ENCODE measurements around the gene AMPD2. TPM values are rescaled to one million over a fixed set of nuclear protein-coding genes. Genes with fewer than 3 reads are reported as not detected.

AMPD2 gene
- total and polyA plus RNA-seq, 9 of the 15 experiments (the other 6 are each of a cell fraction or from before 2014, with no cell fraction given), result 2.0 to 77.7 (median 28.2) TPM

DNA sequence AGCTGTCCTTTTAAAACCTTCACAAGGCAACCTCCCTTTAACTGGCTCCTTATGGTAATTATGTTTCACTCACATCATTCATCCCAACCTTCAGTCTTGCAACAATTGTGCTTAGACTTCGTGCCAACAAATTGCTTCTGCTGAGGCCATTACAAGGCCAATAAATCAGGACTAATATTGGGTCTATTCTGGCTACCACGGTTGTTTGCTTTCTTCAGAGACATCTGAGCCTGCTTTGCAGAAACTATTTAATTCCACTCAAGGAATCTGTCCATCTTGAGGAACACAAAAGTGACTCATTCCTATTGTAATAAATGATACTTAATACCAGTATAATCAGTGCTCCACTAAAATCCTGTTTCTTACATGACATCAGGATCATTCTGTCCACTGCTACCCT is 33.7 kb downstream of the AMPD2 start:
- POLR2A ChIA-PET, result interaction anchor here (0.5 to 1.8 kb wide), 3 partner anchors 14 to 710 kb away, joined by 3 to 4 read pairs (median 4); no protein-coding TSS in a partner anchor

More for the DNA sequence above, 33.7 kb downstream of the AMPD2 start:
- Histone ChIP-seq H3K36me3 (ENCODE audit: control insufficient read depth, insufficient read depth, low read length) (peaks cover 3% of the 10 kb centered on the region; the same call in 1 of the 3 replicates), H3K79me2 (ENCODE audit: control insufficient read depth, insufficient read depth, low read length) (0 out of 3 replicates have a peak, but pooled peaks cover 2% of the 10 kb centered on the region), H3K27me3 (ENCODE audit: control insufficient read depth in 2 of 2, insufficient read depth in 2 of 2, low read length in 2 of 2) (0 out of 5 replicates have a peak, but pooled peaks cover 0 to 2% of the 10 kb centered on the region in 2 experiments), H3K4me1 (replicated peaks in 1 of 2; ENCODE audit: control insufficient read depth in 2 of 2, insufficient read depth in 2 of 2, low read length in 2 of 2) (peaks cover 0 to 20% of the 10 kb centered on the region in 2 experiments; a peak in 3 of 5 replicates), H3K9ac (ENCODE audit: insufficient read depth in 1 of 2, low read depth in 2 of 2, low read length in 2 of 2) (no peak overlapping the region), H3K4me3 (no peak overlapping the region), H3K9me3 (replicated peaks; ENCODE audit: control insufficient read depth, insufficient read depth, low read depth, low read length) (no peaks in the 10 kb centered on the region), H3K4me2 (ENCODE audit: insufficient read depth, low read length) (no peak overlapping the region), H3K9me1 (ENCODE audit: control insufficient read depth, insufficient read depth, low read length) (no peaks in the 10 kb centered on the region), H3K27ac (ENCODE audit: extremely low read depth, low read depth, low read length) (no peak overlapping the region), H2AFZ (ENCODE audit: low read depth, low read length) (no peak overlapping the region), H4K20me1 (replicated peaks; ENCODE audit: control insufficient read depth, insufficient read depth, low read length) (no peaks in the 10 kb centered on the region)
- TF ChIP-seq MTA1 (IDR thresholded peaks at IDR 0.05; ENCODE audit: borderline replicate concordance), result no peak
- TF ChIP-seq, protein P1, sequence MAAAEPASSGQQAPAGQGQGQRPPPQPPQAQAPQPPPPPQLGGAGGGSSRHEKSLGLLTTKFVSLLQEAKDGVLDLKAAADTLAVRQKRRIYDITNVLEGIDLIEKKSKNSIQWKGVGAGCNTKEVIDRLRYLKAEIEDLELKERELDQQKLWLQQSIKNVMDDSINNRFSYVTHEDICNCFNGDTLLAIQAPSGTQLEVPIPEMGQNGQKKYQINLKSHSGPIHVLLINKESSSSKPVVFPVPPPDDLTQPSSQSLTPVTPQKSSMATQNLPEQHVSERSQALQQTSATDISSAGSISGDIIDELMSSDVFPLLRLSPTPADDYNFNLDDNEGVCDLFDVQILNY (CRISPR knock-in tag; IDR thresholded peaks at IDR 0.05), result no peak
- no peak for TF ChIP-seq ZNF436 (CRISPR knock-in tag; IDR thresholded peaks at IDR 0.05)
- TF ChIP-seq ZNF766 (CRISPR knock-in tag; conservative IDR thresholded peaks at IDR 0.05), result no peak
- TF ChIP-seq EWSR1 (IDR thresholded peaks at IDR 0.05; ENCODE audit: borderline replicate concordance, low read depth, partially characterized antibody), result no peak
- TF ChIP-seq NBN (IDR thresholded peaks at IDR 0.05; ENCODE audit: low read depth), result no peak
- TF ChIP-seq BHLHE40 (IDR thresholded peaks at IDR 0.05; ENCODE audit: low read length), result no peak
- TF ChIP-seq, protein P2, sequence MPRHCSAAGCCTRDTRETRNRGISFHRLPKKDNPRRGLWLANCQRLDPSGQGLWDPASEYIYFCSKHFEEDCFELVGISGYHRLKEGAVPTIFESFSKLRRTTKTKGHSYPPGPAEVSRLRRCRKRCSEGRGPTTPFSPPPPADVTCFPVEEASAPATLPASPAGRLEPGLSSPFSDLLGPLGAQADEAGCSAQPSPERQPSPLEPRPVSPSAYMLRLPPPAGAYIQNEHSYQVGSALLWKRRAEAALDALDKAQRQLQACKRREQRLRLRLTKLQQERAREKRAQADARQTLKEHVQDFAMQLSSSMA (CRISPR knock-in tag; IDR thresholded peaks at IDR 0.05), result no peak
- TF ChIP-seq TRIM28 (IDR thresholded peaks at IDR 0.05), result no peak
- TF ChIP-seq ZNF551 (CRISPR knock-in tag; IDR thresholded peaks at IDR 0.05), result no peak
- no peak for TF ChIP-seq SP1 (CRISPR knock-in tag; IDR thresholded peaks at IDR 0.05)
- no peak for TF ChIP-seq CBFA2T3 (IDR thresholded peaks at IDR 0.05)
- TF ChIP-seq, protein P3, sequence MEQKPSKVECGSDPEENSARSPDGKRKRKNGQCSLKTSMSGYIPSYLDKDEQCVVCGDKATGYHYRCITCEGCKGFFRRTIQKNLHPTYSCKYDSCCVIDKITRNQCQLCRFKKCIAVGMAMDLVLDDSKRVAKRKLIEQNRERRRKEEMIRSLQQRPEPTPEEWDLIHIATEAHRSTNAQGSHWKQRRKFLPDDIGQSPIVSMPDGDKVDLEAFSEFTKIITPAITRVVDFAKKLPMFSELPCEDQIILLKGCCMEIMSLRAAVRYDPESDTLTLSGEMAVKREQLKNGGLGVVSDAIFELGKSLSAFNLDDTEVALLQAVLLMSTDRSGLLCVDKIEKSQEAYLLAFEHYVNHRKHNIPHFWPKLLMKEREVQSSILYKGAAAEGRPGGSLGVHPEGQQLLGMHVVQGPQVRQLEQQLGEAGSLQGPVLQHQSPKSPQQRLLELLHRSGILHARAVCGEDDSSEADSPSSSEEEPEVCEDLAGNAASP (IDR thresholded peaks at IDR 0.05), result no peak
- no peak for TF ChIP-seq MYC (IDR thresholded peaks at IDR 0.05; ENCODE audit: low read depth, low read length)
- TF ChIP-seq MYC (CRISPR knock-in tag; IDR thresholded peaks at IDR 0.05; ENCODE audit: borderline replicate concordance, low read depth), result no peak
- FAIRE-seq (no peak), DNase-seq (ENCODE audit: extremely low read depth in 1 of 4, low spot score in 3 of 4) (no peak), ATAC-seq (no peak)
- BruUV-seq (replicated peaks), result no TSS peak
- CTCF ChIA-PET (ENCODE audit: low intra/inter-chr PET ratio), result no interaction called here
- 12% methylated on average over 2 of the region's 2 CpGs for WGBS (ENCODE audit: insufficient coverage, low coverage, missing lambda C conversion rate)
- intact Hi-C loops (cut with micrococcal nuclease), result no loop called here
- in situ Hi-C loops (cut with MboI), result no loop called here
